ENCODE results near the gene PDCL3.

DNA sequence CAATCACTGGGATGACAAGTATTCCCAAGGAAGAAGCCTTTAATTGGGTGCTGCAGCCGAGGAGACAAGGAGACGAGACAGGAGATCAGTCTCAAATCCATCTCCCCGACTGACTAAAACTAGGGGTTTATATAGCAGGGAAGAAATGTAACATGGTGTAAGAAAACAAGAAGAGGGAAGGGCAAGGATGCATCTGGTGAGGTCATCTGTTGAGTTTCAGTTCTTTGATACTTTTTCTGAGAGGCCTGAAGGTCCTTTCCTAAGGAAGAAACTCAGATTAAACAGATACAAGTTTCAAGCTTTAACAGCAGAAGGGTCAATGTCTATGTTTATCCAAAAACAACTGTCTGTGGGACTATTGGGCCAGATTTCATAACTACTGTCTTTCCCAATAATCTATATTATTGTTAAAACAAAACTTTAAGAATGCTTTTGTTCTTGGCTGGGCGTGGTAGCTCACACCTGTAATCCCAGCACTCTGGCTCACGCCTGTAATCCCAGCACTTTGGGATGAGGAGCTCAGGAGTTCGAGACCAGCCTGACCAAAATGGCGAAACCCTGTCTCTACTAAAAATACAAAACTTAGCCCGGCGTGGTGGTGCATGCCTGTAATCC lies 2.5 kb upstream of the PDCL3 start:
- no peak for TF ChIP-seq RCOR1 (IDR thresholded peaks at IDR 0.05; ENCODE audit: low read length)
- TF ChIP-seq EZH2phosphoT487 (IDR thresholded peaks at IDR 0.05; ENCODE audit: borderline replicate concordance, low read depth), result no peak
- no peak for TF ChIP-seq JUND (IDR thresholded peaks at IDR 0.05)
- TF ChIP-seq TEAD4 (IDR thresholded peaks at IDR 0.05; ENCODE audit: borderline replicate concordance, insufficient read depth), result no peak
- no peak for TF ChIP-seq ELF1 (IDR thresholded peaks at IDR 0.05)
- TF ChIP-seq, protein P1, sequence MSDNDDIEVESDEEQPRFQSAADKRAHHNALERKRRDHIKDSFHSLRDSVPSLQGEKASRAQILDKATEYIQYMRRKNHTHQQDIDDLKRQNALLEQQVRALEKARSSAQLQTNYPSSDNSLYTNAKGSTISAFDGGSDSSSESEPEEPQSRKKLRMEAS (IDR thresholded peaks at IDR 0.05; ENCODE audit: low read depth), result no peak
- no peak for TF ChIP-seq RAD21 (IDR thresholded peaks at IDR 0.05; ENCODE audit: low read length)
- TF ChIP-seq, protein P2, sequence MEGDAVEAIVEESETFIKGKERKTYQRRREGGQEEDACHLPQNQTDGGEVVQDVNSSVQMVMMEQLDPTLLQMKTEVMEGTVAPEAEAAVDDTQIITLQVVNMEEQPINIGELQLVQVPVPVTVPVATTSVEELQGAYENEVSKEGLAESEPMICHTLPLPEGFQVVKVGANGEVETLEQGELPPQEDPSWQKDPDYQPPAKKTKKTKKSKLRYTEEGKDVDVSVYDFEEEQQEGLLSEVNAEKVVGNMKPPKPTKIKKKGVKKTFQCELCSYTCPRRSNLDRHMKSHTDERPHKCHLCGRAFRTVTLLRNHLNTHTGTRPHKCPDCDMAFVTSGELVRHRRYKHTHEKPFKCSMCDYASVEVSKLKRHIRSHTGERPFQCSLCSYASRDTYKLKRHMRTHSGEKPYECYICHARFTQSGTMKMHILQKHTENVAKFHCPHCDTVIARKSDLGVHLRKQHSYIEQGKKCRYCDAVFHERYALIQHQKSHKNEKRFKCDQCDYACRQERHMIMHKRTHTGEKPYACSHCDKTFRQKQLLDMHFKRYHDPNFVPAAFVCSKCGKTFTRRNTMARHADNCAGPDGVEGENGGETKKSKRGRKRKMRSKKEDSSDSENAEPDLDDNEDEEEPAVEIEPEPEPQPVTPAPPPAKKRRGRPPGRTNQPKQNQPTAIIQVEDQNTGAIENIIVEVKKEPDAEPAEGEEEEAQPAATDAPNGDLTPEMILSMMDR (IDR thresholded peaks at IDR 0.05), result no peak
- no peak for TF ChIP-seq SMC3 (IDR thresholded peaks at IDR 0.05; ENCODE audit: low read depth, low read length)
- TF ChIP-seq TCF12 (IDR thresholded peaks at IDR 0.05), result no peak
- TF ChIP-seq, protein P3, sequence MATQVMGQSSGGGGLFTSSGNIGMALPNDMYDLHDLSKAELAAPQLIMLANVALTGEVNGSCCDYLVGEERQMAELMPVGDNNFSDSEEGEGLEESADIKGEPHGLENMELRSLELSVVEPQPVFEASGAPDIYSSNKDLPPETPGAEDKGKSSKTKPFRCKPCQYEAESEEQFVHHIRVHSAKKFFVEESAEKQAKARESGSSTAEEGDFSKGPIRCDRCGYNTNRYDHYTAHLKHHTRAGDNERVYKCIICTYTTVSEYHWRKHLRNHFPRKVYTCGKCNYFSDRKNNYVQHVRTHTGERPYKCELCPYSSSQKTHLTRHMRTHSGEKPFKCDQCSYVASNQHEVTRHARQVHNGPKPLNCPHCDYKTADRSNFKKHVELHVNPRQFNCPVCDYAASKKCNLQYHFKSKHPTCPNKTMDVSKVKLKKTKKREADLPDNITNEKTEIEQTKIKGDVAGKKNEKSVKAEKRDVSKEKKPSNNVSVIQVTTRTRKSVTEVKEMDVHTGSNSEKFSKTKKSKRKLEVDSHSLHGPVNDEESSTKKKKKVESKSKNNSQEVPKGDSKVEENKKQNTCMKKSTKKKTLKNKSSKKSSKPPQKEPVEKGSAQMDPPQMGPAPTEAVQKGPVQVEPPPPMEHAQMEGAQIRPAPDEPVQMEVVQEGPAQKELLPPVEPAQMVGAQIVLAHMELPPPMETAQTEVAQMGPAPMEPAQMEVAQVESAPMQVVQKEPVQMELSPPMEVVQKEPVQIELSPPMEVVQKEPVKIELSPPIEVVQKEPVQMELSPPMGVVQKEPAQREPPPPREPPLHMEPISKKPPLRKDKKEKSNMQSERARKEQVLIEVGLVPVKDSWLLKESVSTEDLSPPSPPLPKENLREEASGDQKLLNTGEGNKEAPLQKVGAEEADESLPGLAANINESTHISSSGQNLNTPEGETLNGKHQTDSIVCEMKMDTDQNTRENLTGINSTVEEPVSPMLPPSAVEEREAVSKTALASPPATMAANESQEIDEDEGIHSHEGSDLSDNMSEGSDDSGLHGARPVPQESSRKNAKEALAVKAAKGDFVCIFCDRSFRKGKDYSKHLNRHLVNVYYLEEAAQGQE (IDR thresholded peaks at IDR 0.05; ENCODE audit: low read depth, low read length), result no peak

Measured in SK-N-SH (cell line).